ENCODE measurements around the gene CSRNP3.

GRCh38 chr2:165467921-165468320 lies 1.6 kb upstream of the CSRNP3 start:
- TF ChIP-seq CREB1 (IDR thresholded peaks at IDR 0.05; ENCODE audit: low read depth), result no peak
- no peak for TF ChIP-seq RAD21 (IDR thresholded peaks at IDR 0.05; ENCODE audit: low read depth)
- no peak for TF ChIP-seq USF1 (IDR thresholded peaks at IDR 0.05)
- no peak for TF ChIP-seq EP300 (IDR thresholded peaks at IDR 0.05; ENCODE audit: borderline replicate concordance)
- no peak for TF ChIP-seq REST (IDR thresholded peaks at IDR 0.05; ENCODE audit: low read depth)
- TF ChIP-seq TEAD4 (IDR thresholded peaks at IDR 0.05), result no peak
- TF ChIP-seq TCF12 (IDR thresholded peaks at IDR 0.05; ENCODE audit: low read depth), result no peak
- TF ChIP-seq, protein P1, sequence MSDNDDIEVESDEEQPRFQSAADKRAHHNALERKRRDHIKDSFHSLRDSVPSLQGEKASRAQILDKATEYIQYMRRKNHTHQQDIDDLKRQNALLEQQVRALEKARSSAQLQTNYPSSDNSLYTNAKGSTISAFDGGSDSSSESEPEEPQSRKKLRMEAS (IDR thresholded peaks at IDR 0.05), result no peak
- TF ChIP-seq NFIC (IDR thresholded peaks at IDR 0.05), result no peak
- TF ChIP-seq ZBTB7A (IDR thresholded peaks at IDR 0.05; ENCODE audit: low read depth), result no peak
- TF ChIP-seq YY1 (IDR thresholded peaks at IDR 0.05; ENCODE audit: low read depth), result no peak
- TF ChIP-seq TAF1 (IDR thresholded peaks at IDR 0.05; ENCODE audit: low read depth), result no peak
